GM12878 (cell line): ENCODE results near the gene TSR3. TPM values are rescaled to one million over a fixed set of nuclear protein-coding genes. Genes with fewer than 3 reads are reported as not detected.

Experiments used
- ATAC-seq: fragments of 200-7000 bp; cut with Tn5 transposase; 3 replicates; pipeline ENCODE4 v1.9.1; 2020; ENCODE audit warnings: mild to moderate bottlenecking, moderate library complexity
- BruUV-seq: library from RNA; stranded (reverse); fragments of 400-500 nt; replicated peaks from 2 replicates; lab custom pipeline; 2021; lab: Mats Ljungman, UMichigan
- CTCF ChIA-PET: fragments of 300-600 bp; sonication (Branson Sonifier 250); formaldehyde crosslinking; extraction: SDS; loops from one replicate; lab custom pipeline; 2021; ENCODE audit warnings: inconsistent platforms; lab: Yijun Ruan, JAX
- POLR2A ChIA-PET: fragments of 350-600 bp; formaldehyde crosslinking; extraction: SDS; loops from one replicate; lab custom pipeline; 2021; ENCODE audit warnings: inconsistent platforms; lab: Charles Lee
- RAD21 ChIA-PET: fragments of 300-600 bp; sonication (Branson Sonifier 250); formaldehyde crosslinking; loops from one replicate; lab custom pipeline; 2023; ENCODE audit warnings: antibody characterized with exemption; ENCODE audit not compliant: unreplicated experiment; lab: Charles Lee
- SMC1A ChIA-PET: fragments of 300-600 bp; sonication (Branson Sonifier 250); formaldehyde crosslinking; loops from one replicate; lab custom pipeline; 2023; ENCODE audit not compliant: unreplicated experiment, uncharacterized antibody; lab: Charles Lee
- DNase-seq: peaks from one replicate; pipeline ENCODE4 v3.0.0-alpha.2; 2011; ENCODE audit warnings: low read depth, low spot score
- FAIRE-seq: peaks from 3 replicates; lab custom pipeline; 2011; peaks lifted over from hg19 to GRCh38; lab: Jason Lieb, UNC
- H2AFZ ChIP-seq: 2 replicates; pipeline ENCODE4 v1.6.0; 2011; ENCODE audit warnings: low read depth, low read length, control low read depth; ENCODE audit not compliant: control insufficient read depth
- H3K27ac ChIP-seq: 2 replicates; pipeline ENCODE4 v1.5.1; 2011; ENCODE audit warnings: control low read depth; ENCODE audit not compliant: control insufficient read depth, insufficient read depth
- H3K27me3 ChIP-seq, 2 experiments: replicated peaks in 1 of 2; 2 replicates each; pipeline versions ENCODE4 v1.6.0 to v1.6.1; 2011; ENCODE audit warnings: low read length in 1 of 2; ENCODE audit not compliant: control insufficient read depth in 2 of 2, insufficient read depth in 2 of 2
- H3K36me3 ChIP-seq, 2 experiments: 2 replicates each; pipeline ENCODE4 v1.5.1; 2011; ENCODE audit warnings: low read length in 1 of 2; ENCODE audit not compliant: control insufficient read depth in 2 of 2, insufficient read depth in 2 of 2
- H3K4me1 ChIP-seq: 2 replicates; pipeline ENCODE4 v1.6.1; 2011; ENCODE audit warnings: mild to moderate bottlenecking, low read length, moderate library complexity, mixed read lengths; ENCODE audit not compliant: control insufficient read depth, insufficient read depth
- H3K4me2 ChIP-seq: 2 replicates; pipeline ENCODE4 v1.6.0; 2011; ENCODE audit warnings: control low read depth; ENCODE audit not compliant: control insufficient read depth, insufficient read depth
- H3K4me3 ChIP-seq: fragments of 200-600 bp; sonication (generic); 2 replicates; pipeline ENCODE4 v1.5.1; 2016
- H3K79me2 ChIP-seq: 2 replicates; pipeline ENCODE4 v1.6.0; 2011; ENCODE audit warnings: low read length; ENCODE audit not compliant: control insufficient read depth, insufficient read depth
- H3K9ac ChIP-seq: 2 replicates; pipeline ENCODE4 v1.8.0; 2011; ENCODE audit warnings: low read length, control low read depth, mixed read lengths; ENCODE audit not compliant: control insufficient read depth, insufficient read depth
- H3K9me3 ChIP-seq: replicated peaks from 3 replicates; pipeline ENCODE4 v1.5.1; 2011; ENCODE audit warnings: mild to moderate bottlenecking, low read length; ENCODE audit not compliant: control insufficient read depth, insufficient read depth
- H4K20me1 ChIP-seq: 2 replicates; pipeline ENCODE4 v1.6.0; 2011; ENCODE audit not compliant: control insufficient read depth, insufficient read depth
- CHD4 ChIP-seq: fragments of 200-600 bp; sonication (generic); IDR thresholded peaks from 2 replicates; pipeline ENCODE4 v1.6.1; 2016; ENCODE audit warnings: mild to moderate bottlenecking
- KLF5 ChIP-seq: fragments of 450-650 bp; IDR thresholded peaks from 2 replicates; pipeline ENCODE4 v1.6.1; 2014; ENCODE audit warnings: mild to moderate bottlenecking; ENCODE audit not compliant: partially characterized antibody
- MXI1 ChIP-seq: fragments of 150-350 bp; IDR thresholded peaks from 2 replicates; pipeline ENCODE4 v1.6.1; 2011; ENCODE audit warnings: low read depth, mild to moderate bottlenecking, inconsistent platforms, low read length, improper control_type of control experiment
- NFXL1 ChIP-seq: fragments of 450-650 bp; IDR thresholded peaks from 2 replicates; pipeline ENCODE4 v1.6.1; 2017; ENCODE audit warnings: antibody characterized with exemption, mild to moderate bottlenecking, borderline replicate concordance
- RAD51 ChIP-seq: fragments of 450-650 bp; IDR thresholded peaks from 2 replicates; pipeline ENCODE4 v1.6.1; 2016; ENCODE audit warnings: moderate library complexity, mild to moderate bottlenecking, inconsistent platforms
- SMARCA5 ChIP-seq: fragments of 450-650 bp; IDR thresholded peaks from 2 replicates; pipeline ENCODE4 v1.6.1; 2017; ENCODE audit warnings: mild to moderate bottlenecking
- SREBF1 ChIP-seq: IDR thresholded peaks from 2 replicates; pipeline ENCODE4 v1.6.1; 2012; ENCODE audit warnings: mild to moderate bottlenecking, low read length
- WGBS: methylation state at CpG from one replicate; pipeline ENCODE4 v1.1.6; 2016; ENCODE audit warnings: low lambda C conversion rate; ENCODE audit not compliant: insufficient replicate concordance, insufficient coverage; ENCODE audit errors: missing lambda C conversion rate; 5-methylcytosine and 5-hydroxymethylcytosine counted together
- in situ Hi-C: fragments of 300-500 bp; cut with MboI; formaldehyde crosslinking; loops from 9 replicates; pipeline ENCODE4 v1.14.3; 2018; ENCODE audit warnings: mixed read lengths
- intact Hi-C: fragments of 100-400 bp; cut with micrococcal nuclease; formaldehyde crosslinking; loops from one replicate; pipeline ENCODE4 v1.14.2; 2022; ENCODE audit not compliant: unreplicated experiment
- polyA plus RNA-seq, 11 experiments: library from polyadenylated mRNA; depleted of rRNA in 4 of 11; unstranded in 6 of 11; stranded (reverse) in 5 of 11; fragments of >200 nt; fragmentation: Nextera tagmentation in 4 of 11; fragmentation: Illumina TruSeq in 1 of 11; extraction: Ambion mirVana in 4 of 11; extraction: Trizol in 1 of 11; gene quantifications; 1 replicate in 1 of 11; 2 replicates in 10 of 11; pipeline versions ENCODE4 v1.2.1 to v1.2.3, GENCODE V29; 2011 to 2016; ENCODE audit warnings: inconsistent platforms in 2 of 11, missing spikeins in 2 of 11, low read depth in 1 of 11
- total RNA-seq, 4 experiments: library from RNA; depleted of rRNA in 3 of 4; stranded (reverse); fragments of >200 nt in 3 of 4; fragmentation: Illumina TruSeq in 1 of 4; extraction: Trizol in 1 of 4; gene quantifications; 2 replicates each; pipeline versions ENCODE4 v1.2.1 to v1.2.3, GENCODE V29; 2013 to 2021
- TF ChIP-seq, protein P1 (sequence below): IDR thresholded peaks from 2 replicates; pipeline ENCODE4 v1.6.1; 2011; ENCODE audit warnings: low read depth, mild to moderate bottlenecking, low read length, moderate library complexity, borderline replicate concordance; ENCODE audit errors: extremely low read depth
- TF ChIP-seq, protein P2 (sequence below): fragments of 450-650 bp; conservative IDR thresholded peaks from 2 replicates; pipeline ENCODE4 v1.6.1; 2017; ENCODE audit warnings: mild to moderate bottlenecking, moderate library complexity
- TF ChIP-seq, protein P3 (sequence below): fragments of 450-650 bp; IDR thresholded peaks from 2 replicates; pipeline ENCODE4 v1.6.1; 2018; ENCODE audit warnings: mild to moderate bottlenecking, low read depth, moderate library complexity; ENCODE audit not compliant: partially characterized antibody
- TF ChIP-seq, protein P4 (sequence below): IDR thresholded peaks from 2 replicates; pipeline ENCODE4 v1.6.1; 2011; ENCODE audit warnings: mild to moderate bottlenecking, low read depth, low read length, moderate library complexity; ENCODE audit not compliant: insufficient replicate concordance

Gene TSR3
- total and polyA plus RNA-seq, 10 of the 15 experiments (the other 5 are each of a cell fraction or from before 2014, with no cell fraction given): 3.4 to 108 (median 46.9) TPM

DNA sequence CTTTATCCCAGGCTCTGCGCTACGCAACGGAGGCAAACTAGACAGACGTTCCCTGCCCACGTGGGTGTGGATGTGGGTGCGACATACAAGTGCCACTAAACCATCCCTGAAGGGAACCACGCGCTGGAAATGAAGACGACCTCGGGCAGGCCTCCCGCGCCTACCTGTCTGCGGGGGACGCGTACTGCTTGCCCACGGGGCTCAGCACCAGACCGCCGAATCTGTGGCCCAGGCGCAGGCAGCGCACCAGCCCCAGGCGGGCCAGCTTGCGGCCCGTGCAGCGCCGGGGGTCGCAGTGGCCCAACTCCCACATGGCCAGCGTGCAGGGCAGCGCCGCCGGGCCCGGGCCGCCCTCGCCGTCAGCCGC lies 480 bp downstream of the TSR3 start:
- Histone ChIP-seq H3K4me2 (peak overlapping the region; percentile 56), H3K79me2 (peaks cover 27% of the 10 kb centered on the region), H2AFZ (peak overlapping the region; percentile 78; the same call in 1 of the 2 replicates), H3K27ac (peak overlapping the region; percentile 59), H3K4me3 (peak overlapping the region; percentile 81), H4K20me1 (no peaks in the 10 kb centered on the region), H3K9ac (peak overlapping the region; percentile 70), H3K9me3 (no peaks in the 10 kb centered on the region), H3K36me3 (peaks cover 0 to 6% of the 10 kb centered on the region in 2 experiments; a peak in 3 of 4 replicates), H3K27me3 (no peaks in the 10 kb centered on the region), H3K4me1 (peaks cover 8% of the 10 kb centered on the region)
- ChIA-PET SMC1A (no interaction called here), RAD21 (interaction anchor here (0.8 kb wide), 1 partner anchor 9 kb away, joined by 4 read pairs; no protein-coding TSS in a partner anchor), POLR2A (no interaction called here), CTCF (no interaction called here)
- ATAC-seq (peak; percentile 48), DNase-seq (no peak), FAIRE-seq (no peak)
- intact Hi-C loops: no loop called here
- BruUV-seq: TSS peak; percentile 76
- TF ChIP-seq MXI1 (peak; percentile 13; the same call in 1 of the 2 replicates), SMARCA5 (0 out of 2 replicates have a peak, but pooled peaks have one; percentile 43), NFXL1 (no peak)
- in situ Hi-C loops: no loop called here
- WGBS: 4% methylated on average over 35 of the region's 35 CpGs

DNA sequence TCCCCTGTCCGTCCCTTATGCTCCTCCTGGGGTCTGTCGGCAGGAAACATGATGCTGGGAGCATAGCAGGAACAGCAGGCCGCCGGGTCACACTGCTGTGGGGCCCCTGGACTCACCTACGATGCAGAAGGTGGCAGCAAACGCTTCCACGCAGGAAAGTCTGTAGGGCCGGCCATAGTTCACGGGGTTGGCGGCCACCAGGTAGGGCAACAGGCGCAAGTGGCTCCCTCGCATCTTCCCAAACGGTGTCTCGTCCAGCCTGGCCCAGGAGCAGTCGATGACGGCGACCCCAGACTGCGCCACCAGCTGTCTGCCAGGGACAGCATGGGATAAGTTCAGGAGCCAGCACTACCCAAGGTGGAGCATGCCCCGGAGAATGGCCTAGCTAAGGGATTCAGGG lies 987 bp downstream of the TSR3 start:
- no peaks in the 10 kb centered on the region for H3K27me3 ChIP-seq
- no peak for TF ChIP-seq RAD51
- no peak for TF ChIP-seq KLF5
- TF ChIP-seq CHD4: no peak
- TF ChIP-seq, protein P1, sequence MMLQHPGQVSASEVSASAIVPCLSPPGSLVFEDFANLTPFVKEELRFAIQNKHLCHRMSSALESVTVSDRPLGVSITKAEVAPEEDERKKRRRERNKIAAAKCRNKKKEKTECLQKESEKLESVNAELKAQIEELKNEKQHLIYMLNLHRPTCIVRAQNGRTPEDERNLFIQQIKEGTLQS: no peak
- TF ChIP-seq SREBF1: no peak
- TF ChIP-seq, protein P2, sequence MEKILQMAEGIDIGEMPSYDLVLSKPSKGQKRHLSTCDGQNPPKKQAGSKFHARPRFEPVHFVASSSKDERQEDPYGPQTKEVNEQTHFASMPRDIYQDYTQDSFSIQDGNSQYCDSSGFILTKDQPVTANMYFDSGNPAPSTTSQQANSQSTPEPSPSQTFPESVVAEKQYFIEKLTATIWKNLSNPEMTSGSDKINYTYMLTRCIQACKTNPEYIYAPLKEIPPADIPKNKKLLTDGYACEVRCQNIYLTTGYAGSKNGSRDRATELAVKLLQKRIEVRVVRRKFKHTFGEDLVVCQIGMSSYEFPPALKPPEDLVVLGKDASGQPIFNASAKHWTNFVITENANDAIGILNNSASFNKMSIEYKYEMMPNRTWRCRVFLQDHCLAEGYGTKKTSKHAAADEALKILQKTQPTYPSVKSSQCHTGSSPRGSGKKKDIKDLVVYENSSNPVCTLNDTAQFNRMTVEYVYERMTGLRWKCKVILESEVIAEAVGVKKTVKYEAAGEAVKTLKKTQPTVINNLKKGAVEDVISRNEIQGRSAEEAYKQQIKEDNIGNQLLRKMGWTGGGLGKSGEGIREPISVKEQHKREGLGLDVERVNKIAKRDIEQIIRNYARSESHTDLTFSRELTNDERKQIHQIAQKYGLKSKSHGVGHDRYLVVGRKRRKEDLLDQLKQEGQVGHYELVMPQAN: no peak
- TF ChIP-seq, protein P3, sequence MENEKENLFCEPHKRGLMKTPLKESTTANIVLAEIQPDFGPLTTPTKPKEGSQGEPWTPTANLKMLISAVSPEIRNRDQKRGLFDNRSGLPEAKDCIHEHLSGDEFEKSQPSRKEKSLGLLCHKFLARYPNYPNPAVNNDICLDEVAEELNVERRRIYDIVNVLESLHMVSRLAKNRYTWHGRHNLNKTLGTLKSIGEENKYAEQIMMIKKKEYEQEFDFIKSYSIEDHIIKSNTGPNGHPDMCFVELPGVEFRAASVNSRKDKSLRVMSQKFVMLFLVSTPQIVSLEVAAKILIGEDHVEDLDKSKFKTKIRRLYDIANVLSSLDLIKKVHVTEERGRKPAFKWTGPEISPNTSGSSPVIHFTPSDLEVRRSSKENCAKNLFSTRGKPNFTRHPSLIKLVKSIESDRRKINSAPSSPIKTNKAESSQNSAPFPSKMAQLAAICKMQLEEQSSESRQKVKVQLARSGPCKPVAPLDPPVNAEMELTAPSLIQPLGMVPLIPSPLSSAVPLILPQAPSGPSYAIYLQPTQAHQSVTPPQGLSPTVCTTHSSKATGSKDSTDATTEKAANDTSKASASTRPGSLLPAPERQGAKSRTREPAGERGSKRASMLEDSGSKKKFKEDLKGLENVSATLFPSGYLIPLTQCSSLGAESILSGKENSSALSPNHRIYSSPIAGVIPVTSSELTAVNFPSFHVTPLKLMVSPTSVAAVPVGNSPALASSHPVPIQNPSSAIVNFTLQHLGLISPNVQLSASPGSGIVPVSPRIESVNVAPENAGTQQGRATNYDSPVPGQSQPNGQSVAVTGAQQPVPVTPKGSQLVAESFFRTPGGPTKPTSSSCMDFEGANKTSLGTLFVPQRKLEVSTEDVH: no peak
- TF ChIP-seq, protein P4, sequence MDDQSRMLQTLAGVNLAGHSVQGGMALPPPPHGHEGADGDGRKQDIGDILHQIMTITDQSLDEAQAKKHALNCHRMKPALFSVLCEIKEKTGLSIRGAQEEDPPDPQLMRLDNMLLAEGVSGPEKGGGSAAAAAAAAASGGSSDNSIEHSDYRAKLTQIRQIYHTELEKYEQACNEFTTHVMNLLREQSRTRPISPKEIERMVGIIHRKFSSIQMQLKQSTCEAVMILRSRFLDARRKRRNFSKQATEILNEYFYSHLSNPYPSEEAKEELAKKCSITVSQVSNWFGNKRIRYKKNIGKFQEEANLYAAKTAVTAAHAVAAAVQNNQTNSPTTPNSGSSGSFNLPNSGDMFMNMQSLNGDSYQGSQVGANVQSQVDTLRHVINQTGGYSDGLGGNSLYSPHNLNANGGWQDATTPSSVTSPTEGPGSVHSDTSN: no peak

More for the DNA sequence above, 987 bp downstream of the TSR3 start:
- H4K20me1 ChIP-seq: no peaks in the 10 kb centered on the region
- no peak overlapping the region; the same call in 1 of the 2 replicates for H3K27ac ChIP-seq
- ChIA-PET RAD21 (no interaction called here), SMC1A (no interaction called here), POLR2A (no interaction called here), CTCF (no interaction called here)
- peak overlapping the region; percentile 81 for H3K4me3 ChIP-seq
- peaks cover 8% of the 10 kb centered on the region for H3K4me1 ChIP-seq
- peak overlapping the region; percentile 70 for H3K9ac ChIP-seq
- no peak for FAIRE-seq
- ATAC-seq: no peak
- in situ Hi-C loops (no loop called here), intact Hi-C loops (no loop called here)
- H3K36me3 ChIP-seq: peaks cover 0 to 6% of the 10 kb centered on the region in 2 experiments; a peak in 3 of 4 replicates
- DNase-seq: no peak
- BruUV-seq: no TSS peak
- peak overlapping the region; percentile 56 for H3K4me2 ChIP-seq
- no peaks in the 10 kb centered on the region for H3K9me3 ChIP-seq
- H2AFZ ChIP-seq: no peak overlapping the region
- H3K79me2 ChIP-seq: peaks cover 27% of the 10 kb centered on the region
- WGBS: 78% methylated on average over 13 of the region's 19 CpGs
